GM23338 (cell line): ENCODE data around the gene APP. TPM values are rescaled to one million over a fixed set of nuclear protein-coding genes. Genes with fewer than 3 reads are reported as not detected.

Experiments
- ATAC-seq: fragments of 200-7000 bp; cut with Tn5 transposase; 3 replicates; pipeline ENCODE4 v1.9.1; 2020
- DNase-seq: peaks from one replicate; pipeline ENCODE4 v3.0.0-alpha.2; 2015; ENCODE audit warnings: low spot score
- H2AFZ ChIP-seq: fragments of 200-600 bp; sonication (generic); 2 replicates; pipeline ENCODE4 v1.8.0; 2016; ENCODE audit warnings: antibody characterized with exemption, mild to moderate bottlenecking, moderate library complexity
- H3F3A ChIP-seq: fragments of 200-600 bp; sonication (generic); replicated peaks from 2 replicates; pipeline ENCODE4 v1.8.0; 2017; ENCODE audit warnings: antibody characterized with exemption, mixed run types, low read depth
- H3K27ac ChIP-seq: fragments of 200-600 bp; sonication (generic); 2 replicates; pipeline ENCODE4 v1.6.1; 2016; ENCODE audit warnings: low read depth
- H3K27me3 ChIP-seq: fragments of 200-600 bp; sonication (generic); 2 replicates; pipeline ENCODE4 v1.8.0; 2016; ENCODE audit warnings: mild to moderate bottlenecking, mixed run types, moderate library complexity; ENCODE audit not compliant: insufficient read depth
- H3K36me3 ChIP-seq: fragments of 200-600 bp; sonication (generic); 2 replicates; pipeline ENCODE4 v1.8.0; 2016; ENCODE audit warnings: mild to moderate bottlenecking; ENCODE audit not compliant: insufficient read depth
- H3K4me1 ChIP-seq: fragments of 200-600 bp; sonication (generic); 2 replicates; pipeline ENCODE4 v1.8.0; 2016; ENCODE audit warnings: mild to moderate bottlenecking, moderate library complexity; ENCODE audit not compliant: insufficient read depth
- H3K4me2 ChIP-seq: fragments of 200-600 bp; sonication (generic); 2 replicates; pipeline ENCODE4 v1.7.1; 2017; ENCODE audit warnings: mixed run types
- H3K4me3 ChIP-seq: fragments of 200-600 bp; sonication (generic); 2 replicates; pipeline ENCODE4 v1.6.1; 2016; ENCODE audit warnings: mixed run types
- H3K79me2 ChIP-seq: fragments of 200-600 bp; sonication (generic); replicated peaks from 2 replicates; pipeline ENCODE4 v1.8.0; 2017; ENCODE audit warnings: mild to moderate bottlenecking; ENCODE audit not compliant: insufficient read depth
- H3K9me2 ChIP-seq: fragments of 200-600 bp; sonication (generic); 2 replicates; pipeline ENCODE4 v1.8.0; 2017; ENCODE audit not compliant: insufficient read depth
- H4K20me1 ChIP-seq: fragments of 200-600 bp; sonication (generic); replicated peaks from 2 replicates; pipeline ENCODE4 v1.8.0; 2017; ENCODE audit warnings: mild to moderate bottlenecking; ENCODE audit not compliant: insufficient read depth
- H3K27ac Mint-ChIP-seq: 2 replicates; pipeline ENCODE4 v1.8.0; 2020; ENCODE audit warnings: inconsistent platforms, mild to moderate bottlenecking, moderate library complexity, mixed read lengths
- H3K27me3 Mint-ChIP-seq: 3 replicates; pipeline ENCODE4 v1.8.0; 2022; ENCODE audit warnings: low read depth, mild to moderate bottlenecking, moderate library complexity, mixed read lengths, inconsistent platforms; ENCODE audit not compliant: insufficient read depth, poor library complexity
- H3K36me3 Mint-ChIP-seq: 3 replicates; pipeline ENCODE4 v1.8.0; 2021; ENCODE audit warnings: low read depth, mild to moderate bottlenecking, inconsistent platforms, moderate library complexity, mixed read lengths
- H3K4me1 Mint-ChIP-seq: 3 replicates; pipeline ENCODE4 v1.8.0; 2020; ENCODE audit warnings: mild to moderate bottlenecking, inconsistent platforms, mixed read lengths
- H3K4me3 Mint-ChIP-seq: 3 replicates; pipeline ENCODE4 v1.8.0; 2021; ENCODE audit warnings: moderate library complexity, mild to moderate bottlenecking, inconsistent platforms, mixed read lengths
- H3K9me3 Mint-ChIP-seq: 3 replicates; pipeline ENCODE4 v1.8.0; 2020; ENCODE audit warnings: moderate library complexity, mild to moderate bottlenecking, inconsistent platforms, mixed read lengths
- EZH2 ChIP-seq: fragments of 200-600 bp; sonication (generic); IDR thresholded peaks from one replicate; pipeline ENCODE4 v1.8.0; 2017; ENCODE audit warnings: antibody characterized with exemption, mild to moderate bottlenecking, low read depth; ENCODE audit not compliant: unreplicated experiment
- EZH2phosphoT487 ChIP-seq: fragments of 200-600 bp; sonication (generic); IDR thresholded peaks from one replicate; pipeline ENCODE4 v1.8.1; 2018; ENCODE audit warnings: antibody characterized with exemption; ENCODE audit not compliant: unreplicated experiment
- JUNB ChIP-seq: IDR thresholded peaks from one replicate; pipeline ENCODE4 v1.6.1; 2016; ENCODE audit warnings: antibody characterized with exemption; ENCODE audit not compliant: unreplicated experiment
- NANOG ChIP-seq: IDR thresholded peaks from 2 replicates; pipeline ENCODE4 v1.6.1; 2016; ENCODE audit warnings: antibody characterized with exemption, borderline replicate concordance
- POLR2AphosphoS5 ChIP-seq: IDR thresholded peaks from 2 replicates; pipeline ENCODE4 v1.6.1; 2016; ENCODE audit warnings: antibody characterized with exemption, low read depth
- ZNF114 ChIP-seq: fragments of 250-450 bp; sonication (Bioruptor Pico); IDR thresholded peaks from 2 replicates; pipeline ENCODE4 v1.5.0; 2020; ENCODE audit warnings: mild to moderate bottlenecking, moderate library complexity
- ZNF331 ChIP-seq: fragments of 250-450 bp; sonication (Bioruptor Pico); IDR thresholded peaks from 2 replicates; pipeline ENCODE4 v1.5.0; 2020; ENCODE audit warnings: low read depth, mild to moderate bottlenecking, moderate library complexity
- polyA plus RNA-seq: library from polyadenylated mRNA; unstranded; fragments of >200 nt; fragmentation: Nextera tagmentation; extraction: Ambion mirVana; gene quantifications from 2 replicates; pipeline ENCODE4 v1.2.1, GENCODE V29; 2016
- total RNA-seq: library from RNA; depleted of rRNA; stranded (reverse); fragments of >200 nt; shearing (Covaris generic); gene quantifications from 2 replicates; pipeline ENCODE4 v1.2.3, GENCODE V29; 2014
- TF ChIP-seq, protein P1 (sequence below): IDR thresholded peaks from one replicate; pipeline ENCODE4 v1.6.1; 2018; ENCODE audit warnings: antibody characterized with exemption; ENCODE audit not compliant: unreplicated experiment
- TF ChIP-seq, protein P2 (sequence below), 2 experiments: fragments of 200-600 bp in 1 of 2; sonication (generic) in 1 of 2; conservative IDR thresholded peaks; 2 replicates each; pipeline versions ENCODE4 v1.5.1 to v1.6.1; 2016 to 2017; ENCODE audit warnings: antibody characterized with exemption in 2 of 2, low read depth in 2 of 2, mild to moderate bottlenecking in 2 of 2, moderate library complexity in 1 of 2
- TF ChIP-seq, protein P3 (sequence below): IDR thresholded peaks from 2 replicates; pipeline ENCODE4 v1.6.1; 2016; ENCODE audit warnings: antibody characterized with exemption

Gene APP
- total and polyA plus RNA-seq, 2 experiments from 2014 or later, result 69.4 to 444 TPM

DNA sequence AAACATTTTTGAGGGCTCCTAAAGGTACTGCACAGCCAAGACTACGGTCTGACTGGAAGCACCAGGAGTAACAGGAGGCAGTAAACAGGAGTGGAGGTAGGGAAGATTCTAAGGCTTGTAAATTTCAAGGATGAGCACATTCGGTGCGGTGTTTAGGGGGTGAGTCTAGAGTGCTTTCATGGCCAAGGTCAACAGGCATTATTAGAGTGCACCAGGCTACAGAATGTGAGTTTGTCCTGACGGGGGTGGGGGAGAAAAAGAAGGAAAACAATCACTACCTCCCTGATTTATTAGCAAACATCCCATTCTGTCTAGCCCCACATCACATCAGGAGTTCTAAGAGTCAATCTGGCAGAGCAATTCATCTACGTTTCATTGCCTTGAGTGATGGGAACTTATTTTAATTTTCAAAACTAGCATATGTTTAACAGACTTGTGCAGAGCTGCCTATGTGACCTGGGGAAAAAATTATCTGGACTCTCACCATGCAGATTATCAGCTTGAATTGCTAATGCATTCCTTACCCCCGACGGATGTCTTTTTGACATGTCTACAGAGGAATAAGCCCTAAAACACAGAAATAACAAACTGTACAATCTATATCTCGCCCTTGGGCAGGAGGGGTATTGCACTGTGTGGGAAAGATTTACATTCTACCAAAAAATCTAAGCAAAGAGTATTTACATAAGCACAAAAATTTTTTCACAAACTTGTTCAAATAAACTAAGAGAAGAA lies 45.0 kb downstream of the APP start (continued):
- TF ChIP-seq, protein P1, sequence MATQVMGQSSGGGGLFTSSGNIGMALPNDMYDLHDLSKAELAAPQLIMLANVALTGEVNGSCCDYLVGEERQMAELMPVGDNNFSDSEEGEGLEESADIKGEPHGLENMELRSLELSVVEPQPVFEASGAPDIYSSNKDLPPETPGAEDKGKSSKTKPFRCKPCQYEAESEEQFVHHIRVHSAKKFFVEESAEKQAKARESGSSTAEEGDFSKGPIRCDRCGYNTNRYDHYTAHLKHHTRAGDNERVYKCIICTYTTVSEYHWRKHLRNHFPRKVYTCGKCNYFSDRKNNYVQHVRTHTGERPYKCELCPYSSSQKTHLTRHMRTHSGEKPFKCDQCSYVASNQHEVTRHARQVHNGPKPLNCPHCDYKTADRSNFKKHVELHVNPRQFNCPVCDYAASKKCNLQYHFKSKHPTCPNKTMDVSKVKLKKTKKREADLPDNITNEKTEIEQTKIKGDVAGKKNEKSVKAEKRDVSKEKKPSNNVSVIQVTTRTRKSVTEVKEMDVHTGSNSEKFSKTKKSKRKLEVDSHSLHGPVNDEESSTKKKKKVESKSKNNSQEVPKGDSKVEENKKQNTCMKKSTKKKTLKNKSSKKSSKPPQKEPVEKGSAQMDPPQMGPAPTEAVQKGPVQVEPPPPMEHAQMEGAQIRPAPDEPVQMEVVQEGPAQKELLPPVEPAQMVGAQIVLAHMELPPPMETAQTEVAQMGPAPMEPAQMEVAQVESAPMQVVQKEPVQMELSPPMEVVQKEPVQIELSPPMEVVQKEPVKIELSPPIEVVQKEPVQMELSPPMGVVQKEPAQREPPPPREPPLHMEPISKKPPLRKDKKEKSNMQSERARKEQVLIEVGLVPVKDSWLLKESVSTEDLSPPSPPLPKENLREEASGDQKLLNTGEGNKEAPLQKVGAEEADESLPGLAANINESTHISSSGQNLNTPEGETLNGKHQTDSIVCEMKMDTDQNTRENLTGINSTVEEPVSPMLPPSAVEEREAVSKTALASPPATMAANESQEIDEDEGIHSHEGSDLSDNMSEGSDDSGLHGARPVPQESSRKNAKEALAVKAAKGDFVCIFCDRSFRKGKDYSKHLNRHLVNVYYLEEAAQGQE, result no peak
- TF ChIP-seq, protein P2, sequence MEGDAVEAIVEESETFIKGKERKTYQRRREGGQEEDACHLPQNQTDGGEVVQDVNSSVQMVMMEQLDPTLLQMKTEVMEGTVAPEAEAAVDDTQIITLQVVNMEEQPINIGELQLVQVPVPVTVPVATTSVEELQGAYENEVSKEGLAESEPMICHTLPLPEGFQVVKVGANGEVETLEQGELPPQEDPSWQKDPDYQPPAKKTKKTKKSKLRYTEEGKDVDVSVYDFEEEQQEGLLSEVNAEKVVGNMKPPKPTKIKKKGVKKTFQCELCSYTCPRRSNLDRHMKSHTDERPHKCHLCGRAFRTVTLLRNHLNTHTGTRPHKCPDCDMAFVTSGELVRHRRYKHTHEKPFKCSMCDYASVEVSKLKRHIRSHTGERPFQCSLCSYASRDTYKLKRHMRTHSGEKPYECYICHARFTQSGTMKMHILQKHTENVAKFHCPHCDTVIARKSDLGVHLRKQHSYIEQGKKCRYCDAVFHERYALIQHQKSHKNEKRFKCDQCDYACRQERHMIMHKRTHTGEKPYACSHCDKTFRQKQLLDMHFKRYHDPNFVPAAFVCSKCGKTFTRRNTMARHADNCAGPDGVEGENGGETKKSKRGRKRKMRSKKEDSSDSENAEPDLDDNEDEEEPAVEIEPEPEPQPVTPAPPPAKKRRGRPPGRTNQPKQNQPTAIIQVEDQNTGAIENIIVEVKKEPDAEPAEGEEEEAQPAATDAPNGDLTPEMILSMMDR (conservative IDR thresholded peaks at IDR 0.05; ENCODE audit: low read depth in 2 of 2), result no peak
- no peak for TF ChIP-seq EZH2
- TF ChIP-seq, protein P3, sequence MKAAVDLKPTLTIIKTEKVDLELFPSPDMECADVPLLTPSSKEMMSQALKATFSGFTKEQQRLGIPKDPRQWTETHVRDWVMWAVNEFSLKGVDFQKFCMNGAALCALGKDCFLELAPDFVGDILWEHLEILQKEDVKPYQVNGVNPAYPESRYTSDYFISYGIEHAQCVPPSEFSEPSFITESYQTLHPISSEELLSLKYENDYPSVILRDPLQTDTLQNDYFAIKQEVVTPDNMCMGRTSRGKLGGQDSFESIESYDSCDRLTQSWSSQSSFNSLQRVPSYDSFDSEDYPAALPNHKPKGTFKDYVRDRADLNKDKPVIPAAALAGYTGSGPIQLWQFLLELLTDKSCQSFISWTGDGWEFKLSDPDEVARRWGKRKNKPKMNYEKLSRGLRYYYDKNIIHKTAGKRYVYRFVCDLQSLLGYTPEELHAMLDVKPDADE, result no peak
- TF ChIP-seq ZNF114 (CRISPR knock-in tag), result no peak

DNA sequence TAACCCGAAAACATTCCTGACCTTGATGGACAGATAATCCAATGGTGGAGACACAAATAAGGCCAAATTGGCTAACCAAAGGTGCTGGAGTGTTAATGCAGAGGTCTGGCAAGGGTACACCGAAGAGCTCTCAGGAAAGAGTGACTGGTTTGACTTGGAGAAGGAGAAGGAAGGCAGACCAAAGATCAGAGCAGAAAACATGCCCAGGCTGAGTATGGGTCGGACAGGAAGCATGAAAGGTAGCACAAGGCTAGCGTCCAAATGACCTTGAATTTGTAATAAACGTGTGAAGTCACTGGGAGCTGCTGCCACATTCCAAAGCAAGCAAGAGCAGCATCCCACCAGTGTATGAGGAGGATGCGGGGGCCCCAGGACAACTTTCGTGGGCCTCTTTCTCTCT lies 45.7 kb downstream of the APP start:
- Histone ChIP-seq H3K9me2 (no peaks in the 10 kb centered on the region), H2AFZ (no peak overlapping the region), H3K27ac (peak overlapping the region; percentile 68), H3K4me3 (no peak overlapping the region), H3K4me2 (peak overlapping the region; percentile 61), H3K36me3 (no peaks in the 10 kb centered on the region), H3F3A (no peaks in the 10 kb centered on the region), H3K4me1 (peaks cover 81% of the 10 kb centered on the region), H3K79me2 (peaks cover 100% of the 10 kb centered on the region), H4K20me1 (peaks cover 56% of the 10 kb centered on the region), H3K27me3 (no peaks in the 10 kb centered on the region)
- ATAC-seq (peak; percentile 11; the same call in 2 of the 3 replicates), DNase-seq (no peak)
- no peak for TF ChIP-seq ZNF331 (CRISPR knock-in tag)
- no peak for TF ChIP-seq EZH2phosphoT487
- no peak for TF ChIP-seq POLR2AphosphoS5
- TF ChIP-seq, protein P1, result no peak
- TF ChIP-seq JUNB, result no peak
- TF ChIP-seq NANOG, result no peak
- H3K4me3 Mint-ChIP-seq, result no peak overlapping the region; the same call in 2 of the 3 replicates
- H3K27ac Mint-ChIP-seq, result peak overlapping the region; percentile 84
- H3K9me3 Mint-ChIP-seq, result no peaks in the 10 kb centered on the region
- peaks cover 5% of the 10 kb centered on the region for H3K27me3 Mint-ChIP-seq
- peaks cover 81% of the 10 kb centered on the region for H3K4me1 Mint-ChIP-seq
- H3K36me3 Mint-ChIP-seq, result no peaks in the 10 kb centered on the region
